GM23338 (cell line): ENCODE measurements around the gene FOXO3. TPM values are rescaled to one million over a fixed set of nuclear protein-coding genes. Genes with fewer than 3 reads are reported as not detected.

Experiments
- ATAC-seq: fragments of 200-7000 bp; cut with Tn5 transposase; 3 replicates; pipeline ENCODE4 v1.9.1; 2020
- DNase-seq: peaks from one replicate; pipeline ENCODE4 v3.0.0-alpha.2; 2015; ENCODE audit warnings: low spot score
- H2AFZ ChIP-seq: fragments of 200-600 bp; sonication (generic); 2 replicates; pipeline ENCODE4 v1.8.0; 2016; ENCODE audit warnings: antibody characterized with exemption, mild to moderate bottlenecking, moderate library complexity
- H3F3A ChIP-seq: fragments of 200-600 bp; sonication (generic); replicated peaks from 2 replicates; pipeline ENCODE4 v1.8.0; 2017; ENCODE audit warnings: antibody characterized with exemption, mixed run types, low read depth
- H3K27ac ChIP-seq: fragments of 200-600 bp; sonication (generic); 2 replicates; pipeline ENCODE4 v1.6.1; 2016; ENCODE audit warnings: low read depth
- H3K27me3 ChIP-seq: fragments of 200-600 bp; sonication (generic); 2 replicates; pipeline ENCODE4 v1.8.0; 2016; ENCODE audit warnings: mild to moderate bottlenecking, mixed run types, moderate library complexity; ENCODE audit not compliant: insufficient read depth
- H3K36me3 ChIP-seq: fragments of 200-600 bp; sonication (generic); 2 replicates; pipeline ENCODE4 v1.8.0; 2016; ENCODE audit warnings: mild to moderate bottlenecking; ENCODE audit not compliant: insufficient read depth
- H3K4me1 ChIP-seq: fragments of 200-600 bp; sonication (generic); 2 replicates; pipeline ENCODE4 v1.8.0; 2016; ENCODE audit warnings: mild to moderate bottlenecking, moderate library complexity; ENCODE audit not compliant: insufficient read depth
- H3K4me2 ChIP-seq: fragments of 200-600 bp; sonication (generic); 2 replicates; pipeline ENCODE4 v1.7.1; 2017; ENCODE audit warnings: mixed run types
- H3K4me3 ChIP-seq: fragments of 200-600 bp; sonication (generic); 2 replicates; pipeline ENCODE4 v1.6.1; 2016; ENCODE audit warnings: mixed run types
- H3K79me2 ChIP-seq: fragments of 200-600 bp; sonication (generic); replicated peaks from 2 replicates; pipeline ENCODE4 v1.8.0; 2017; ENCODE audit warnings: mild to moderate bottlenecking; ENCODE audit not compliant: insufficient read depth
- H3K9me2 ChIP-seq: fragments of 200-600 bp; sonication (generic); 2 replicates; pipeline ENCODE4 v1.8.0; 2017; ENCODE audit not compliant: insufficient read depth
- H4K20me1 ChIP-seq: fragments of 200-600 bp; sonication (generic); replicated peaks from 2 replicates; pipeline ENCODE4 v1.8.0; 2017; ENCODE audit warnings: mild to moderate bottlenecking; ENCODE audit not compliant: insufficient read depth
- H3K27ac Mint-ChIP-seq: 2 replicates; pipeline ENCODE4 v1.8.0; 2020; ENCODE audit warnings: inconsistent platforms, mild to moderate bottlenecking, moderate library complexity, mixed read lengths
- H3K27me3 Mint-ChIP-seq: 3 replicates; pipeline ENCODE4 v1.8.0; 2022; ENCODE audit warnings: low read depth, mild to moderate bottlenecking, moderate library complexity, mixed read lengths, inconsistent platforms; ENCODE audit not compliant: insufficient read depth, poor library complexity
- H3K36me3 Mint-ChIP-seq: 3 replicates; pipeline ENCODE4 v1.8.0; 2021; ENCODE audit warnings: low read depth, mild to moderate bottlenecking, inconsistent platforms, moderate library complexity, mixed read lengths
- H3K4me1 Mint-ChIP-seq: 3 replicates; pipeline ENCODE4 v1.8.0; 2020; ENCODE audit warnings: mild to moderate bottlenecking, inconsistent platforms, mixed read lengths
- H3K4me3 Mint-ChIP-seq: 3 replicates; pipeline ENCODE4 v1.8.0; 2021; ENCODE audit warnings: moderate library complexity, mild to moderate bottlenecking, inconsistent platforms, mixed read lengths
- H3K9me3 Mint-ChIP-seq: 3 replicates; pipeline ENCODE4 v1.8.0; 2020; ENCODE audit warnings: moderate library complexity, mild to moderate bottlenecking, inconsistent platforms, mixed read lengths
- CTCF ChIP-seq, 2 experiments: fragments of 200-600 bp in 1 of 2; sonication (generic) in 1 of 2; conservative IDR thresholded peaks; 2 replicates each; pipeline versions ENCODE4 v1.5.1 to v1.6.1; 2016 to 2017; ENCODE audit warnings: antibody characterized with exemption in 2 of 2, low read depth in 2 of 2, mild to moderate bottlenecking in 2 of 2, moderate library complexity in 1 of 2
- EZH2phosphoT487 ChIP-seq: fragments of 200-600 bp; sonication (generic); IDR thresholded peaks from one replicate; pipeline ENCODE4 v1.8.1; 2018; ENCODE audit warnings: antibody characterized with exemption; ENCODE audit not compliant: unreplicated experiment
- REST ChIP-seq: IDR thresholded peaks from one replicate; pipeline ENCODE4 v1.6.1; 2018; ENCODE audit warnings: antibody characterized with exemption; ENCODE audit not compliant: unreplicated experiment
- STAT1 ChIP-seq: IDR thresholded peaks from one replicate; pipeline ENCODE4 v1.6.1; 2016; ENCODE audit warnings: antibody characterized with exemption; ENCODE audit not compliant: unreplicated experiment
- ZNF114 ChIP-seq: fragments of 250-450 bp; sonication (Bioruptor Pico); IDR thresholded peaks from 2 replicates; pipeline ENCODE4 v1.5.0; 2020; ENCODE audit warnings: mild to moderate bottlenecking, moderate library complexity
- polyA plus RNA-seq: library from polyadenylated mRNA; unstranded; fragments of >200 nt; fragmentation: Nextera tagmentation; extraction: Ambion mirVana; gene quantifications from 2 replicates; pipeline ENCODE4 v1.2.1, GENCODE V29; 2016
- total RNA-seq: library from RNA; depleted of rRNA; stranded (reverse); fragments of >200 nt; shearing (Covaris generic); gene quantifications from 2 replicates; pipeline ENCODE4 v1.2.3, GENCODE V29; 2014

FOXO3 gene
- total and polyA plus RNA-seq, 2 experiments from 2014 or later: 9.8 to 20.2 TPM

- no peak overlapping the region for H3K27ac Mint-ChIP-seq
- H3K4me2 ChIP-seq: 0 out of 2 replicates have a peak overlapping the region, but pooled peaks have one; percentile 15
- no peaks in the 10 kb centered on the region for H3K9me3 Mint-ChIP-seq
- peaks cover 11% of the 10 kb centered on the region for H3K4me1 Mint-ChIP-seq
- no peak overlapping the region for H3K4me3 ChIP-seq
- peak overlapping the region; percentile 9; the same call in 1 of the 2 replicates for H3K27ac ChIP-seq
- no peaks in the 10 kb centered on the region for H3F3A ChIP-seq
- H3K9me2 ChIP-seq: no peaks in the 10 kb centered on the region
- no peaks in the 10 kb centered on the region for H3K27me3 ChIP-seq
- peaks cover 7% of the 10 kb centered on the region; the same call in 1 of the 2 replicates for H3K4me1 ChIP-seq
- H3K36me3 ChIP-seq: no peaks in the 10 kb centered on the region
- no peak overlapping the region for H2AFZ ChIP-seq
- H4K20me1 ChIP-seq: no peaks in the 10 kb centered on the region
- 0 out of 3 replicates have a peak overlapping the region, but pooled peaks have one; percentile 4 for H3K4me3 Mint-ChIP-seq
- no peaks in the 10 kb centered on the region for H3K36me3 Mint-ChIP-seq
- no peaks in the 10 kb centered on the region for H3K79me2 ChIP-seq
- ATAC-seq (peak; percentile 54), DNase-seq (peak; percentile 69)
- TF ChIP-seq ZNF114 (CRISPR knock-in tag) (peak; percentile 53; the same call in 1 of the 2 replicates), REST (no peak), STAT1 (no peak)
- peaks cover 2% of the 10 kb centered on the region for H3K27me3 Mint-ChIP-seq
These were observed 36.0 kb upstream of the FOXO3 start for GRCh38 chr6:108524528-108525248.

- H3K79me2 ChIP-seq: no peaks in the 10 kb centered on the region
- H2AFZ ChIP-seq: no peak overlapping the region
- H3K27ac ChIP-seq: no peak overlapping the region
- no peaks in the 10 kb centered on the region for H4K20me1 ChIP-seq
- no peaks in the 10 kb centered on the region for H3K36me3 ChIP-seq
- peaks cover 2% of the 10 kb centered on the region for H3K27me3 Mint-ChIP-seq
- no peaks in the 10 kb centered on the region for H3K27me3 ChIP-seq
- peaks cover 11% of the 10 kb centered on the region for H3K4me1 Mint-ChIP-seq
- no peak overlapping the region for H3K4me2 ChIP-seq
- H3K27ac Mint-ChIP-seq: no peak overlapping the region
- peaks cover 7% of the 10 kb centered on the region; the same call in 1 of the 2 replicates for H3K4me1 ChIP-seq
- TF ChIP-seq EZH2phosphoT487: no peak
- peak; percentile 76 to 92 for TF ChIP-seq CTCF (conservative IDR thresholded peaks at IDR 0.05; ENCODE audit: low read depth in 2 of 2)
- no peak overlapping the region for H3K4me3 ChIP-seq
- no peaks in the 10 kb centered on the region for H3K9me2 ChIP-seq
- no peaks in the 10 kb centered on the region for H3F3A ChIP-seq
- H3K4me3 Mint-ChIP-seq: no peak overlapping the region
- H3K36me3 Mint-ChIP-seq: no peaks in the 10 kb centered on the region
- peak; percentile 74 for ATAC-seq
- H3K9me3 Mint-ChIP-seq: no peaks in the 10 kb centered on the region
- peak; percentile 80 for DNase-seq
These were observed 34.0 kb upstream of the FOXO3 start for GRCh38 chr6:108526739-108527174.
